Tibial artery (tissue), 4 donors: Measurements from ENCODE around the gene NOS2.
"Not testable (repeated sequence)": the region's sequence is repeated elsewhere in the genome, so short reads cannot be mapped to it uniquely, and the experiment has no call there.

Experiments used
- DNase-seq, 2 donors: peaks; one replicate each; pipeline ENCODE4 v3.0.0-alpha.2; 2019
- H3K27ac ChIP-seq, 2 donors: fragments of 200-600 bp; sonication (generic) in 1 of 2; 1 replicate in 1 of 2; 2 replicates in 1 of 2; pipeline ENCODE4 v1.5.1; 2018 to 2019; ENCODE audit warnings: mild to moderate bottlenecking in 1 of 2
- H3K27me3 ChIP-seq, 2 donors: fragments of 200-600 bp; sonication (generic) in 1 of 2; one replicate each; pipeline versions ENCODE4 v1.5.1 to v1.6.0; 2016 to 2019
- H3K36me3 ChIP-seq, 3 donors: fragments of 200-600 bp; sonication (generic) in 2 of 3; one replicate each; pipeline ENCODE4 v1.5.1; 2016 to 2019; ENCODE audit warnings: mild to moderate bottlenecking in 2 of 3
- H3K4me1 ChIP-seq, 4 donors: fragments of 200-600 bp; sonication (generic) in 2 of 4; 1 replicate in 3 of 4; 2 replicates in 1 of 4; pipeline ENCODE4 v1.5.1; 2016 to 2019
- H3K4me3 ChIP-seq, 2 donors: fragments of 200-600 bp; sonication (generic) in 1 of 2; 1 replicate in 1 of 2; 2 replicates in 1 of 2; pipeline ENCODE4 v1.5.1; 2018 to 2019; ENCODE audit warnings: mild to moderate bottlenecking in 2 of 2
- H3K9me3 ChIP-seq, 3 donors: fragments of 200-600 bp; sonication (generic) in 1 of 3; one replicate each; pipeline ENCODE4 v1.5.1; 2016 to 2019
- CTCF ChIP-seq, 2 experiments: fragments of 200-600 bp in 1 of 2; fragments of 450-650 bp in 1 of 2; IDR thresholded peaks; one replicate each; pipeline ENCODE4 v1.5.1; 2017 to 2019; ENCODE audit warnings: antibody characterized with exemption in 2 of 2, mild to moderate bottlenecking in 1 of 2, moderate library complexity in 1 of 2
- intact Hi-C: fragments of 100-400 bp; cut with DNase I; formaldehyde crosslinking; loops from one replicate; pipeline ENCODE4 v1.15.0; 2023; ENCODE audit warnings: low total_unique reads

Gene NOS2

GRCh38 chr17:27751622-27752490 lies 48.5 kb downstream of the NOS2 start:
- no peak for TF ChIP-seq CTCF (IDR thresholded peaks at IDR 0.05)
- no peak for DNase-seq
- H3K27ac ChIP-seq, result no peak overlapping the region
- H3K4me3 ChIP-seq, result no peak overlapping the region
- H3K9me3 ChIP-seq, result no peaks in the 10 kb centered on the region
- H3K4me1 ChIP-seq, result no peaks in the 10 kb centered on the region
- H3K27me3 ChIP-seq, result no peaks in the 10 kb centered on the region
- intact Hi-C loops, result no loop called here
- H3K36me3 ChIP-seq, result no peaks in the 10 kb centered on the region

DNA sequence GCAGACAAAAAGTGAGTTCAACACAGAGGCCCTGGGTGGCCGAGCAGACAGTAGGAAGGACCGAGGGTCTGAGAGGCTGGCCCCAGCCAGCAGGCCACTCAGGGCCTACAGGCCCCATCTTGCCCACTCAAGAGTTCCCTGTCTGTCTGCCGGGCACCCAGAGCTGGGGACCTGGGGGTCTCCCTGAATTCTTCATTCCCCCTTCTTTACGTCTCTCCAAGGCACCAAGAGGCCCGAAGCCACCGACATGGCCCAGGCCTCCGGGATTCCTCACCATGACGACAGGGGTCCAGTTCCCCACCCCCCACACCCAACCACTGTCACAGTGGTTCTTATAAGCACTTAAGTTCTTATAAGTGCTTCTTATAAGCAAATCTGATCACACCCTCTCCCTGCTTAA lies 49.2 kb downstream of the NOS2 start:
- no peak overlapping the region for H3K4me3 ChIP-seq
- no peaks in the 10 kb centered on the region for H3K36me3 ChIP-seq
- H3K27ac ChIP-seq, result no peak overlapping the region
- no peak for TF ChIP-seq CTCF (IDR thresholded peaks at IDR 0.05)
- H3K9me3 ChIP-seq, result no peaks in the 10 kb centered on the region
- DNase-seq, result no peak
- no peaks in the 10 kb centered on the region for H3K4me1 ChIP-seq
- intact Hi-C loops, result no loop called here
- no peaks in the 10 kb centered on the region for H3K27me3 ChIP-seq

- H3K9me3 ChIP-seq, H3K4me3 ChIP-seq, H3K4me1 ChIP-seq, DNase-seq, H3K27me3 ChIP-seq, intact Hi-C loops, H3K27ac ChIP-seq, H3K36me3 ChIP-seq: not testable (repeated sequence)
Observed at GRCh38 chr17:27749562-27750150, 50.7 kb downstream of the NOS2 start.

GRCh38 chr17:27748360-27748825 lies 51.9 kb downstream of the NOS2 start:
- Histone ChIP-seq H3K4me1 (no peaks in the 10 kb centered on the region), H3K4me3 (no peak overlapping the region), H3K36me3 (no peaks in the 10 kb centered on the region), H3K27me3 (no peaks in the 10 kb centered on the region), H3K27ac (no peak overlapping the region), H3K9me3 (no peaks in the 10 kb centered on the region)
- intact Hi-C loops, result no loop called here
- no peak for DNase-seq
- no peak for TF ChIP-seq CTCF (IDR thresholded peaks at IDR 0.05)

GRCh38 chr17:27747462-27748359 lies 52.6 kb downstream of the NOS2 start:
- intact Hi-C loops, result no loop called here
- no peak for TF ChIP-seq CTCF (IDR thresholded peaks at IDR 0.05)

More at GRCh38 chr17:27747462-27748359, 52.6 kb downstream of the NOS2 start:
- Histone ChIP-seq H3K4me1 (no peaks in the 10 kb centered on the region), H3K4me3 (no peak overlapping the region), H3K9me3 (no peaks in the 10 kb centered on the region), H3K36me3 (no peaks in the 10 kb centered on the region), H3K27me3 (no peaks in the 10 kb centered on the region), H3K27ac (no peak overlapping the region)
- DNase-seq, result no peak
